NCI-H510A treated with DMSO at 0.1 percent for 48 hours (cell line): ENCODE results near the gene PRR5L.

Experiments used
- DNase-seq: peaks from one replicate; lab custom pipeline; 2025; lab: John Stamatoyannopoulos, UW

The PRR5L gene

GRCh38 chr11:36400766-36401455 is 104.8 kb downstream of the PRR5L start:
- DNase-seq, result no peak

- DNase-seq, result no peak
Measured at GRCh38 chr11:36402568-36403170, 106.6 kb downstream of the PRR5L start.

GRCh38 chr11:36403661-36404060 is 107.6 kb downstream of the PRR5L start:
- DNase-seq, result no peak

- DNase-seq, result no peak
Measured at GRCh38 chr11:36404831-36405230, 108.7 kb downstream of the PRR5L start.

GRCh38 chr11:36405585-36406367 is 109.7 kb downstream of the PRR5L start:
- no peak for DNase-seq

GRCh38 chr11:36407356-36407755 is 111.3 kb downstream of the PRR5L start:
- no peak for DNase-seq

- DNase-seq, result no peak
Measured at GRCh38 chr11:36408498-36409136, 112.5 kb downstream of the PRR5L start.

GRCh38 chr11:36409152-36409816 is 113.2 kb downstream of the PRR5L start:
- no peak for DNase-seq

- DNase-seq, result no peak
Measured at GRCh38 chr11:36411202-36411640, 115.1 kb downstream of the PRR5L start.

- no peak for DNase-seq
Measured at GRCh38 chr11:36412781-36413383, 116.8 kb downstream of the PRR5L start.

- DNase-seq, result no peak
Measured at GRCh38 chr11:36417154-36417553, 121.1 kb downstream of the PRR5L start.

GRCh38 chr11:36419791-36420424 is 123.8 kb downstream of the PRR5L start:
- no peak for DNase-seq

- DNase-seq, result no peak
Measured at GRCh38 chr11:36421546-36422155, 125.6 kb downstream of the PRR5L start.

- DNase-seq, result no peak
Measured at GRCh38 chr11:36425561-36426081, 129.5 kb downstream of the PRR5L start.

- DNase-seq, result peak; percentile 10
Measured at GRCh38 chr11:36426226-36426848, 130.2 kb downstream of the PRR5L start.

- DNase-seq, result no peak
Measured at GRCh38 chr11:36427079-36427478, 131.0 kb downstream of the PRR5L start.

- DNase-seq, result no peak
Measured at GRCh38 chr11:36427876-36428275, 131.8 kb downstream of the PRR5L start.

GRCh38 chr11:36431429-36432092 is 135.5 kb downstream of the PRR5L start:
- DNase-seq, result no peak

GRCh38 chr11:36432093-36432469 is 136.0 kb downstream of the PRR5L start:
- DNase-seq, result no peak
